Colonic mucosa (tissue), 4 donors: ENCODE data around the gene ADGRL3. TPM values are rescaled to one million over a fixed set of nuclear protein-coding genes. Genes with fewer than 3 reads are reported as not detected.

Source experiments
- DNase-seq: peaks from one replicate; pipeline ENCODE4 v3.0.0-alpha.2; 2020
- H3K27ac ChIP-seq: fragments of 200-600 bp; one replicate; pipeline ENCODE4 v1.8.0; 2021
- H3K27me3 ChIP-seq: fragments of 200-600 bp; one replicate; pipeline ENCODE4 v1.8.0; 2021
- H3K36me3 ChIP-seq: fragments of 200-600 bp; one replicate; pipeline ENCODE4 v1.8.0; 2021
- H3K4me1 ChIP-seq: fragments of 200-600 bp; one replicate; pipeline ENCODE4 v1.8.0; 2021; ENCODE audit warnings: mild to moderate bottlenecking
- H3K4me3 ChIP-seq: fragments of 200-600 bp; one replicate; pipeline ENCODE4 v1.8.0; 2021
- H3K9ac ChIP-seq, 2 donors: one replicate each; pipeline ENCODE4 v1.7.0; 2013; ENCODE audit warnings: control low read depth in 2 of 2, low read depth in 2 of 2, low read length in 2 of 2
- H3K9me3 ChIP-seq: fragments of 200-600 bp; one replicate; pipeline ENCODE4 v1.8.0; 2021
- intact Hi-C: fragments of 100-400 bp; cut with DNase I; formaldehyde crosslinking; loops from one replicate; pipeline ENCODE4 v1.14.1; 2022
- total RNA-seq, 2 donors: library from RNA; stranded (reverse); fragmentation: NEBNext Ultra II Directional in 1 of 2; extraction: Animal tissue kit (Norgen Biotek cat#: 25700) in 1 of 2; gene quantifications; one replicate each; pipeline ENCODE4 v1.2.1, GENCODE V29; 2021
- TF ChIP-seq, protein P1 (sequence below): fragments of 200-600 bp; IDR thresholded peaks from one replicate; pipeline ENCODE4 v1.8.0; 2022; ENCODE audit warnings: antibody characterized with exemption, mild to moderate bottlenecking
- donor health status: healthy.
- donor health status: DM: no; HTN: no; CAD: no.
- donor health status: DM: no; HTN: no; CAD: no.

ADGRL3 gene
- total RNA-seq, 2 donors from 2014 or later, result 4.1 to 4.4 TPM

DNA sequence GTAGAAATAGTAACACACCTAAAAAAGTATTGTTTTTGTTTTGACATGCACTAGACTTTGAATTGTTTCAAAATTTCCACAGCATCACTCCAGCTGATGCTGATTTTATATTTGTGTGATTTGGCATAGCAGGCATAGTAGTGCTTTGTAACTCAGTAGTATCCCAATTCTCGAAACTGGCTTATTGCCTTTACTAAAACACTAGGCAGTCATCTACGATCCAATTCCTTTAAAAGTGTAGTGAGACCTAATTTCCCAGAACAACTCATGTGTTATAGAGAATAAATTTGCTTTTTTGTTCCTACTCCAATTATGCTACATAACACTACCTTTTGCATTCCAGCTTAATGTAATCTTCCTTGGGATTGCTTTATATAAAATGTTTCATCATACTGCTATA lies 797.7 kb downstream of the ADGRL3 start:
- DNase-seq, result no peak
- intact Hi-C loops, result no loop called here
- H3K9me3 ChIP-seq, result no peaks in the 10 kb centered on the region

DNA sequence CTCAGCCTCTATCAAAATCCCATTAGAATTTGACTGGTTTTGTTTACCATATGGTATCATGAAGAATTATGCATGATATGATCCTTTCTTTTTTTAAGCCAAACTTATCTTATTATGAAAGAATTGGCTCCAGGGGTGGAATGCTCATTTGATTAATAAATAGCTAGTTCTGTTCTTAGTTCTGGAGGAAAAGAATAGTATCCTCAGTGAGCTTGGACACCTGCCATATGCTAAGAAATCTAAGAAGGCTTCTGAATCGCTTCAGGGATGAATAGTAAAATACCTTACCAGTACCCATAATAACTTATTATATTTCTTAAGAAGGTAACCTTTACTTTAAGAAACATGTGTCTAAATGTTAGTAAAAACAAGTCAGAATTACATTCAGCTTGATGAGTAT lies 803.6 kb downstream of the ADGRL3 start:
- intact Hi-C loops, result no loop called here
- Histone ChIP-seq H3K4me1 (no peaks in the 10 kb centered on the region), H3K4me3 (no peak overlapping the region), H3K9ac (no peak overlapping the region), H3K36me3 (no peaks in the 10 kb centered on the region), H3K27me3 (no peaks in the 10 kb centered on the region), H3K9me3 (no peaks in the 10 kb centered on the region), H3K27ac (no peak overlapping the region)
- TF ChIP-seq, protein P1, sequence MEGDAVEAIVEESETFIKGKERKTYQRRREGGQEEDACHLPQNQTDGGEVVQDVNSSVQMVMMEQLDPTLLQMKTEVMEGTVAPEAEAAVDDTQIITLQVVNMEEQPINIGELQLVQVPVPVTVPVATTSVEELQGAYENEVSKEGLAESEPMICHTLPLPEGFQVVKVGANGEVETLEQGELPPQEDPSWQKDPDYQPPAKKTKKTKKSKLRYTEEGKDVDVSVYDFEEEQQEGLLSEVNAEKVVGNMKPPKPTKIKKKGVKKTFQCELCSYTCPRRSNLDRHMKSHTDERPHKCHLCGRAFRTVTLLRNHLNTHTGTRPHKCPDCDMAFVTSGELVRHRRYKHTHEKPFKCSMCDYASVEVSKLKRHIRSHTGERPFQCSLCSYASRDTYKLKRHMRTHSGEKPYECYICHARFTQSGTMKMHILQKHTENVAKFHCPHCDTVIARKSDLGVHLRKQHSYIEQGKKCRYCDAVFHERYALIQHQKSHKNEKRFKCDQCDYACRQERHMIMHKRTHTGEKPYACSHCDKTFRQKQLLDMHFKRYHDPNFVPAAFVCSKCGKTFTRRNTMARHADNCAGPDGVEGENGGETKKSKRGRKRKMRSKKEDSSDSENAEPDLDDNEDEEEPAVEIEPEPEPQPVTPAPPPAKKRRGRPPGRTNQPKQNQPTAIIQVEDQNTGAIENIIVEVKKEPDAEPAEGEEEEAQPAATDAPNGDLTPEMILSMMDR, result no peak
- no peak for DNase-seq

More for the DNA sequence above, 797.7 kb downstream of the ADGRL3 start:
- no peak overlapping the region for H3K4me3 ChIP-seq
- no peaks in the 10 kb centered on the region for H3K36me3 ChIP-seq
- H3K27me3 ChIP-seq, result no peaks in the 10 kb centered on the region
- H3K4me1 ChIP-seq, result no peaks in the 10 kb centered on the region
- TF ChIP-seq, protein P1, result no peak
- H3K9ac ChIP-seq, result no peak overlapping the region
- H3K27ac ChIP-seq, result no peak overlapping the region

DNA sequence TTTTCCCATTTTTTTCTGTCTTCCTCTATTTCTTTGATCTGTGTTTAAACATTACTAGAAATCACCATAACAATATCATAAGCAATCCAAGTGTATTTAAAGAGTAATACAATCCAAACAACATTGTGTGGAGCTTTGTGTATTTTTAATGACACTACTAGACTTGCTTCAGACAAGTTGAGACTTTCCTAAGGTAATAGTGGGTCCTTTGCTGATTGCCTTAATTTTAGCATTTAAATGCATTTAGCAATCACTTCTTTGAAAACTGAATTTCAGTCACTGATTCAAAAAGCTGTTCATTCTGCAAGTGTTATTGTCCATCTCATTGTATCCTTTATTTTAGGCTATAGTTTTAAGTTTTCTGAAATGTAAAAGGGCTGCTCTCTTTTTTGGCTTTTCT lies 804.8 kb downstream of the ADGRL3 start:
- Histone ChIP-seq H3K4me1 (no peaks in the 10 kb centered on the region), H3K36me3 (no peaks in the 10 kb centered on the region), H3K27ac (no peak overlapping the region), H3K9ac (no peak overlapping the region), H3K4me3 (no peak overlapping the region), H3K27me3 (no peaks in the 10 kb centered on the region), H3K9me3 (no peaks in the 10 kb centered on the region)
- no peak for DNase-seq
- TF ChIP-seq, protein P1, result no peak
- intact Hi-C loops, result no loop called here

DNA sequence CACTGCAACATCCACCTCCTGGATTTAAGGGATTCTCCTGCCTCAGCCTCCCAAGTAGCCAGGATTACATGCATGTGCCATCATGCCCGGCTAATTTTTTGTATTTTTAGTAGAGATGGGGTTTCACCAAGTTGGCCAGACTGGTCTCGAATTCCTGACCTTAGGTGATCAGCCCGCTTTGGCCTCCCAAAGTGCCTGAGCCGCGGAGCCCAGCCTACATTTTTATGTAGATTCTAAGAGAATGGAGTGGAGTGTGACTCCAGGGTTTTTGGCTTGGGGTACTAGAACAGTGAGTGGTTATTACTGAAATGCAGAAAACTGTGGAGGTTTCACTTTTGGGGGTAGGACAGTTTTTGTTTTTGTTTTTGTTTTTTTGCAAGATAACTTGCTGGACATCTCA lies 806.0 kb downstream of the ADGRL3 start:
- intact Hi-C loops, result no loop called here
- H3K4me1 ChIP-seq, result no peaks in the 10 kb centered on the region
- no peak for DNase-seq
- TF ChIP-seq, protein P1, result no peak
- H3K4me3 ChIP-seq, result no peak overlapping the region
- no peaks in the 10 kb centered on the region for H3K36me3 ChIP-seq
- no peak overlapping the region for H3K9ac ChIP-seq
- no peak overlapping the region for H3K27ac ChIP-seq
- no peaks in the 10 kb centered on the region for H3K27me3 ChIP-seq
- no peaks in the 10 kb centered on the region for H3K9me3 ChIP-seq

DNA sequence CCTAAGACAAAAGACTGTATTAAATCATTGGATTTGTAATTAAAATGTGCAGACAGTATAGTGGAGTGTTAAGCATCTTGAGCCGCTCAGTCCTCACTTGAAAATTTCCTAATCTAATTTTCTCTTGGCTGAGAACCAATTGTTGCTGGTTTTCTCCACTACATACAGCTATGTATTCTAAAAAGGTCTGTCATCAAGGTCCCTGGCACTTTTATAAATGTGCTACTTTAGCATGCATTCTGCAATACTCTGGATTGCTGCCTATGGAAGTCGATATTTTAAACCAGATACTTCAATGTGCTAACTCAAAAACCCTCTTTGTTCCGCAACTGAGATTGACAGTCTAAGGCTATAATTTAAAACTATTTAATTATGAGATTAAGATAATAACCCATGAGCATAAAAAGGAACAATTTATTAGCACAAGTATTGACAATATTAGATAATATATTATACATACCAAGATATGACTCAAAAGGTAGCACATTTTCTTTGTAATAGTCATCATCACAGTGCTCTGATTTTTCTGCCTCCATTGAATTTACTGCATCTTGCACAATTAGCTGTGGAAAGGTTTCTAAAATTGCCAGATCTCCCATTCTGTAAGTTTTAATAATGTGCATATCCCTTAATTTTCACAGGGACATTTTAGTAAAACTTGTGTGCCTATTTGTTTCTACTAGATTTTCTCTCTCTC lies 815.1 kb downstream of the ADGRL3 start:
- H3K9ac ChIP-seq, result no peak overlapping the region
- no peaks in the 10 kb centered on the region for H3K27me3 ChIP-seq
- intact Hi-C loops, result no loop called here
- no peak overlapping the region for H3K4me3 ChIP-seq
- DNase-seq, result no peak
- no peaks in the 10 kb centered on the region for H3K4me1 ChIP-seq
- TF ChIP-seq, protein P1, result no peak
- no peak overlapping the region for H3K27ac ChIP-seq
- no peaks in the 10 kb centered on the region for H3K9me3 ChIP-seq
- H3K36me3 ChIP-seq, result no peaks in the 10 kb centered on the region
